Fibroblast of the aortic adventitia (primary cell): Measurements from ENCODE around the gene LSM7. TPM values are rescaled to one million over a fixed set of nuclear protein-coding genes. Genes with fewer than 3 reads are reported as not detected.

Source experiments
- DNase-seq: peaks from one replicate; pipeline ENCODE4 v3.0.0-alpha.2; 2010; ENCODE audit warnings: low read depth
- H3K4me3 ChIP-seq: 2 replicates; pipeline ENCODE4 v1.5.1; 2011; ENCODE audit warnings: low read depth, mild to moderate bottlenecking, control low read depth, low read length, moderate library complexity
- total RNA-seq: library from RNA; depleted of rRNA; stranded (reverse); fragments of >200 nt; gene quantifications from 2 replicates; pipeline ENCODE4 v1.2.3, GENCODE V29; 2012; ENCODE audit warnings: low replicate concordance
- TF ChIP-seq, protein P1 (sequence below): IDR thresholded peaks from 2 replicates; pipeline ENCODE4 v1.5.1; 2011; ENCODE audit warnings: mild to moderate bottlenecking, low read length, control low read depth, inconsistent platforms; ENCODE audit not compliant: insufficient read depth

LSM7 gene
- total RNA-seq, 1 donor = 108 TPM

DNA sequence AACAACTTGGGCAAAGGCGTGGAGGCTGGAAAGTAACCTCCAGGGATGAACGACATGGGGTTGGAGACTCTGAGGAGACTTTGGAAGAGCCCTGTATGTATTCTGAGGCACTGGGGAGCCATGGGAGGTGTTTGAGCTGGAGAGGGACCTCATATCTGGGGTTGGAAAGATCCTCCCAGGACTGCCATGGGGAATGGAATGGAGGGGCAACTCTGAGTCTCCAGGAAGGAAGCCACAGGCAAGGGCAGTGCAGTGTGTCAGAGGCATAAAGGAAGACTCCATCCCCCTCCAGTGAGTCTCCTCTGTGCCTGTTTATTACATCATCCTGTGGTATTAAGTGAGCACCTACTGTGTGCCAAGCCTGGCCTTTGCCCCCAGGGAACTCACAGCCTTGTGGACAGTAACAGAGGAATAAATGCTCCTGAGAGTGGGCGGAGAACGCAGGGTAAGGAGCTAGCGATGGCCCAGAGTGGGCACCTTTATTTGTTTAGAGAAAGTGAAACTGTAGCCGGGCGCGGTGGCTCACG, 54.1 kb downstream of the LSM7 start:
- H3K4me3 ChIP-seq = peak overlapping the region; percentile 35
- no peak for DNase-seq
- TF ChIP-seq, protein P1, sequence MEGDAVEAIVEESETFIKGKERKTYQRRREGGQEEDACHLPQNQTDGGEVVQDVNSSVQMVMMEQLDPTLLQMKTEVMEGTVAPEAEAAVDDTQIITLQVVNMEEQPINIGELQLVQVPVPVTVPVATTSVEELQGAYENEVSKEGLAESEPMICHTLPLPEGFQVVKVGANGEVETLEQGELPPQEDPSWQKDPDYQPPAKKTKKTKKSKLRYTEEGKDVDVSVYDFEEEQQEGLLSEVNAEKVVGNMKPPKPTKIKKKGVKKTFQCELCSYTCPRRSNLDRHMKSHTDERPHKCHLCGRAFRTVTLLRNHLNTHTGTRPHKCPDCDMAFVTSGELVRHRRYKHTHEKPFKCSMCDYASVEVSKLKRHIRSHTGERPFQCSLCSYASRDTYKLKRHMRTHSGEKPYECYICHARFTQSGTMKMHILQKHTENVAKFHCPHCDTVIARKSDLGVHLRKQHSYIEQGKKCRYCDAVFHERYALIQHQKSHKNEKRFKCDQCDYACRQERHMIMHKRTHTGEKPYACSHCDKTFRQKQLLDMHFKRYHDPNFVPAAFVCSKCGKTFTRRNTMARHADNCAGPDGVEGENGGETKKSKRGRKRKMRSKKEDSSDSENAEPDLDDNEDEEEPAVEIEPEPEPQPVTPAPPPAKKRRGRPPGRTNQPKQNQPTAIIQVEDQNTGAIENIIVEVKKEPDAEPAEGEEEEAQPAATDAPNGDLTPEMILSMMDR = no peak

DNA sequence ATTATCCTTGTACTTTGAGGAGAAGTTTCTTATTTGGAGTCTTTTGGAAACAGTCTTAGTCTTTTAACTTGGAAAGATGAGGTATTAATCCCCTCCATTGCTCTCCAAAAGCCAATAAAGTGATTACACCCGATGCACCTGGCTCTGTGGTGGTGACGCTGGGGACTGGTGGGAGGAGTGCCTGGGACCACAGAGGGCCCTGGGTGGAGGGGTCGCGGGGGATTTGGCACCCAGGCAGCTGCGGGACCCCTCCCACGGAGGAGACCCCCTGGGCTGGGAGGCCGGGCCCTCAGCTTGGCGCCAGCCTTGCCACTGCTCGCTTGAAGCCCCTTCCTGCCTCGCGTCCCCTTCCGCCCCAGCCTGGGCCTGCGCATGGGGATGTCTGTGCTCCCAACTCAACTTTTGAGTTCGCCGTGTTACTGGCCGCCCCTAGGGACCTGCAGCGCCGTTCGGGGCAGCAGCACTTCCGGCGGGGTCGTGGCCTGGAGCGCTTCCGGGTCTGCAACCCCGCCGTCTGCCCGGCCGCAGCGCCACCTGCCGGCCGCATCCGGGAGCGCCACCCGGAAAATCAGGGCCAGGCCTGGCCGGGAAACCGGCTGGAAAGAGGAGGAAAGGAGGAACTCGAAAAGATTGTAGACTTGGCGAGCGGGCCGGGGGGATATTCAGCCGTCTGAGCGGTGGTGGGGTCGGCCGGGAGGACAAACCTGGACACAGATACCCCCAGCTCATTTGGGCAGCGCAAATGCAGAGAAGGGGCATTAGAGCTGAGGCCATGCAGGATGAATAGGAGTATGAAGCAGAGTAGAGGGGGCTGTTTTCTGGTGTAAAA, 54.8 kb downstream of the LSM7 start:
- DNase-seq = peak; percentile 55
- peak overlapping the region; percentile 53 for H3K4me3 ChIP-seq
- TF ChIP-seq, protein P1 = peak; percentile 78

Other genes starting within 250 kb of the LSM7 start
- gene MOB3A, start 232.3 kb downstream of the LSM7 start, total RNA-seq = 7.4 and 40.4 TPM in 2 replicates
- 0.16 and 1.4 TPM in 2 replicates for gene IZUMO4, start 231.7 kb downstream of the LSM7 start, total RNA-seq
- 82.7 and 102 TPM in 2 replicates for gene AP3D1, start 177.0 kb downstream of the LSM7 start, total RNA-seq
- 10.3 and 12.0 TPM in 2 replicates for gene DOT1L, start 164.7 kb downstream of the LSM7 start, total RNA-seq
- 30.9 and 33.4 TPM in 2 replicates for gene PLEKHJ1, start 92.3 kb downstream of the LSM7 start, total RNA-seq
- 11.9 and 29.6 TPM in 2 replicates for gene SF3A2, start 91.8 kb downstream of the LSM7 start, total RNA-seq
- 0.81 and 1.8 TPM in 2 replicates for gene AMH, start 79.3 kb downstream of the LSM7 start, total RNA-seq
- 0.27 and 0.74 TPM in 2 replicates for gene JSRP1, start 72.2 kb downstream of the LSM7 start, total RNA-seq
- gene PEAK3, start 46.4 kb downstream of the LSM7 start, total RNA-seq = not detected in 2 replicates
- gene LINGO3, start 20.4 kb downstream of the LSM7 start, total RNA-seq = not detected in 2 replicates
- gene SPPL2B, start 98 bp upstream of the LSM7 start, total RNA-seq = 24.6 and 47.2 TPM in 2 replicates
- not detected in 2 replicates for gene TMPRSS9, start 31.7 kb upstream of the LSM7 start, total RNA-seq
- 26.9 and 33.1 TPM in 2 replicates for gene TIMM13, start 99.0 kb upstream of the LSM7 start, total RNA-seq
- gene LMNB2, start 128.4 kb upstream of the LSM7 start, total RNA-seq = 16.7 and 68.1 TPM in 2 replicates
- gene GADD45B, start 147.5 kb upstream of the LSM7 start, total RNA-seq = 14.3 and 14.8 TPM in 2 replicates